Measurements from ENCODE around the gene YWHAB.
"Not testable (repeated sequence)": the region's sequence is repeated elsewhere in the genome, so short reads cannot be mapped to it uniquely, and the experiment has no call there.

The YWHAB gene

GRCh38 chr20:44885392-44886265 is at the start of gene YWHAB:
YWHAB (plus strand) TSS chr20:44885705; CDS start chr20:44901534, 15,829 bp downstream.
- FAIRE-seq: no peak

GRCh38 chr20:44836601-44837120 is 48.8 kb upstream of the YWHAB start:
- no peak for FAIRE-seq

DNA sequence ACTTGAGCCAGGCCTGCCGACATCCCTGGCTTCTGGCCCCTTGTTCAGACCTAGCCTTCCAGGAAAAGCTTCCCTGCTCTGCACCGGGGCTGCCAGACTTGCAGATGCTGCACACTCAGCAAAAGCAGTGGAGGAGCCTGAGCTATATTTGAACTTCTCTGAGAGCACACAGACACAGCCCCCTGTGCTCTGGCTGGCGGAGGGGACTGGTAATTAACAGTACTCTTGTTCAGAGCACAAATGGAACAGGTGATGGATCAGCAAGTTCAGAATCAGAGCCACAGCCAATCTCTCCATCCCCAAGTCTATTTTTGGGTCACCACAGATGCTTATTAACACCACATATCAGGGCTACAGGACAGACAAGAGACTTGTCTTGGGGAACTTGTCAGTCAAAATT is 47.6 kb upstream of the YWHAB start:
- no peak for FAIRE-seq

DNA sequence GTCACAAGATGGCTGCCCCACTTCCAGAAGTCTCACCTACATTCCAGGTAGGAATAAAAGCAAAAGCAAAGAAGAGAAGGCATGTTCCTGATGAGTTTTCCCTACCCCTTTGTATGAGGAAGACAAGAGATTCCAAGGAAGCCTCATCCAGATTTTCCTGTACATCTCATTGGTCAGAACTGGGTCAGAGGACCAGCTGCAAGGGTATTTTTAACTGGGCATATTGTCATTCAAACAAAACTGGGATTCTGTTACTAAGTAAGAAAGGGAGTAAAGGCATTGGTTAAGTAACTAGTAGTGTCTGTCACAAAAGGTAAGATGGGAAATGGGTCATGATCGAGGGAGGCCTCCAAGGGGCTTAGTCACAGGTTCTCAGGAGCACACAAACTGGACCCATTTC is 47.0 kb upstream of the YWHAB start:
- FAIRE-seq: no peak

- no peak for FAIRE-seq
These were observed 46.0 kb upstream of the YWHAB start for GRCh38 chr20:44839481-44839880.

- no peak for FAIRE-seq
These were observed 44.7 kb upstream of the YWHAB start for GRCh38 chr20:44840826-44841225.

GRCh38 chr20:44841955-44842354 is 43.5 kb upstream of the YWHAB start:
- FAIRE-seq: no peak

DNA sequence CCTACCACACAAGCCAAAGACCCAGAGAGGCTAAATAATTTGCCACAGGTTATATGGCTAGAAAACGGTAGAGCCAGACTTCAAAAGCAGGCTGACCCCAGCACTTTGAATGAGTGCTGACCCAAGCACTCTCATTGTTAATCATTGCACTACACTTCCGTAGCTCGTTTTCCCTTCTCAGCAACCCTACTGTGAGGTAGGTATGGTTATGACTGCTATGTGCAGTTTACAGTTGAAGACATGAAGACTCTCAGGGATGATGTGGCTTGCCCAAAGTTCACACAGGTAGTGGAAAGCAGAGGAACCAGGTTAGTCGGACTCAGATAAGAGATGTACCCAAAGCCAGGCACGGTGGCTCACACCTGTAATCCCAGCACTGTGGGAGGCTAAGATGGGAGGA is 41.6 kb upstream of the YWHAB start:
- FAIRE-seq: no peak

DNA sequence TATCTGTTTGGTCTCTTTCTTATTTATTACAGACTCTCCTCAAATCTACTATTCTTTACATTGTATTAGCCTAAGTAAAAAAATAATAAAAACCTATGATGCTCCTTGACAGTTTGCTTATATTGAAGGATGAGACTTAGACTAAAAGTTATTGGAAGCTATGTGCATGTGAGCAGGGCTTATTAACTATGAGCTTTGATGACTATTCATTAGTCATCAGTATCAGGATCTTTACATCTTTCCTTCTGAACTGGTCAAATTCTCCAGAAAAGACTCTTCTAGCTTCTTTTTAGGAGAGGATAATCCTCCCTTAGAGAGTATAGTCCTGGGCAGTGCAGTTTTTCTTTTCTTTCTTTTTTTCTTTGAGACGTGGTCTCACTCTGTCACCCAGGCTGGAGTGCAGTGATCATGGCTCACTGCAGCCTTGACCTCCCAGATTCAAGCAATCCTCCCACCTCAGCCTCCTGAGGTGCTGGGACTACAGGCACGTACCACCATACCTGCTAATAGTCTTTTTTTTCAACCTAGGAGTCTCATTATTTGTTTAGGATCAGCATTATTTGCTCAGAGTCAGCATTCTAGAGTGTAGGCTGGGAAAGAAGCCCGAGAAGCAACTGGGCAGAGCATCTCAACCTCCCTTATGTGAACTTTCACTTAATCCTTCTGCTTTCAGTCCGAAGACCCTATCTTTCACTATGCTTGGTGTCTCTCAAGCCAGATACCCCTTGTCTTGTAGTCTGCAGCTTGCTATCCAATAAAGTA is 37.1 kb upstream of the YWHAB start:
- FAIRE-seq: no peak

- FAIRE-seq: no peak
These were observed 35.8 kb upstream of the YWHAB start for GRCh38 chr20:44849703-44850102.

DNA sequence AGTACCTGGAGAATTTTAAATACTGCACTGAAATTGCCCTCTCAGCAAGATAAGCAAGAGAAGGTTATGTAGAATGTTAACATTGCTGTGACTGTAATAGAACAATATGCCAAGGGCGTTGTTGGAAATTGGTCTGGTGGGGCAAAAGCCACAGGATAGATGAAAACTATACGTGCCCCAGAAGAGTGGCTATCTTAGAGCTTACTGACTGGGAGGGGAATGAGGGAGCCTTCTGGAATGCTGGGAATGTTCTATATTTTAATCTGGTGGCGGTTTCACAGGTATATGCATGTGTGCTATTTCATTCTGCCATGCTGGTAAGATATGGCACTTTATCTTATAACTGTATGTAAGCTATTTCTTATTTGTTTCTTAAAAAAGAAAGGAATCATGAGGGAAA is 35.2 kb upstream of the YWHAB start:
- FAIRE-seq: no peak

DNA sequence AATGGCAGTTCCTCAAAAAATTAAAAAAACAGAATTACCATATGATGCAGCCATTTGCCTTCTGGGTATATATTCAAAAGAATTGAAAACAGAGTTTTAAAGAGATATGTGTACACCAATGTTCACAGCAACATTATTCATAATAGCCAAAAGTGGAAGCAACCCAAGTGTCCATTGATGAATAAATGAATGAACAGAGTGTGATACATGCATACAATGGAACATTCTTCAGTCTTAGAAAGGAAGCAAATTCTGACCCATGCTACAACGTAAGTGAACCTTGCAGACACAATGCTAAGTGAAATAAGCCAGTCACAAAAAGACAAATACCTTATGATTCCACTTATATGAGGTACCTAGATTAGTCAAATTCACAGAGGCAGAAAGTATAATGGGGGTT is 34.7 kb upstream of the YWHAB start:
- no peak for FAIRE-seq

DNA sequence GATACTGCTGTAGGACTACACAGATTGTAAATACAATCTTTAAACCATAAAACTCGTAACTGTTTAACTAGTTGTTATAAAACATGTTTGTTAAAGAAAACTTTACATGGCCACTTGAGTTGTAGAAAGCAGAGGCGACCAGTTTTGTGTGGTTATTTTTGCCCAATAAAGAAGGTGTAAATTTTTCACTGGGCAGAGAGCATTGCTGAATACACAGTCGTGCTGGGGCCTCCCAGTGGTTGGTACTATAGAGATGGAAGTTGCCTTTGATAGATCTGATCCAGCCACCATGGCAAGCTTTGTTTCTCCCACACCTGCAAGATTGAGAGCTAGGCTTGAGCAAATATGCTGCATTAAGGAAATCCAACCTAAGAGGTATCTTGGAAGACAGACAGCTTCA is 34.0 kb upstream of the YWHAB start:
- no peak for FAIRE-seq

DNA sequence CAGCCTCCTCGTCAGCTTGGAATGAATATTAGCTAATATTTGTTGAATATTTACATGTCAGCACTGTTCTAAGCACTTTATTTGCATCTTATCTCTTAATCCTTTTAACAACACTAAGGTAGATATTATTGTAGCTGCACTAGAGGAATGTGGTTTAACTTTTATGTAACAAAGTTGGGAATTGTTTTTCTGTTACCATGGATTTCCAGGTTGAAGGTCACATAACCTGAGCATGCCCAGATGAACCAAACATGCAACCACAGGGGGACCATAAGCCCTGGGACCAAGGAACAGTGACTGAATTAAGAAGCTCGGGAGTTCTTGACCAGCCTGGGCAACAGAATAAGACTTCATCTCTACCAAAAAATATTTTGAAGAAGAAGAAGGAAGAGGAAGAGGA is 29.1 kb upstream of the YWHAB start:
- FAIRE-seq: no peak

GRCh38 chr20:44856856-44857448 is 28.6 kb upstream of the YWHAB start:
- FAIRE-seq: no peak

GRCh38 chr20:44858606-44859360 is 26.7 kb upstream of the YWHAB start:
- no peak for FAIRE-seq

GRCh38 chr20:44861531-44862006 is 23.9 kb upstream of the YWHAB start:
- FAIRE-seq: no peak

- no peak for FAIRE-seq
These were observed 23.2 kb upstream of the YWHAB start for GRCh38 chr20:44862286-44862685.

GRCh38 chr20:44863365-44864084 is 22.0 kb upstream of the YWHAB start:
- not testable (repeated sequence) for FAIRE-seq

DNA sequence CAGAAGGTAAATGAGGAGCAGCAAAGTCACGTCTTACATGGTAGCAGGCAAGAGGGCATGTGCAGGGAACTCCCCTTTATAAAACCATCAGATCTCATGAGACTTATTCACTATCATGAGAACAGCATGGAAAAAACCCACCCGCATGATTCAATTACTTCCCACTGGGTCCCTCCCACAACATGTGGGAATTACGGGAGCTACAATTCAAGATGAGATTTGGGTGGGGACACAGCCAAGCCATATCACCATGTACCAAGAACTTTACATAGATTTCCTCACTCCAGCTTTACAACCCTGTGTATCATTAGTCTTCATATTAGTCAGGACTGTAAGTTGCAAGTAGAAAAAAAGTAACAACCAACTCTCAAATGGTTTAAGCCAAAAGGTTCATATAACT is 21.0 kb upstream of the YWHAB start:
- not testable (repeated sequence) for FAIRE-seq

DNA sequence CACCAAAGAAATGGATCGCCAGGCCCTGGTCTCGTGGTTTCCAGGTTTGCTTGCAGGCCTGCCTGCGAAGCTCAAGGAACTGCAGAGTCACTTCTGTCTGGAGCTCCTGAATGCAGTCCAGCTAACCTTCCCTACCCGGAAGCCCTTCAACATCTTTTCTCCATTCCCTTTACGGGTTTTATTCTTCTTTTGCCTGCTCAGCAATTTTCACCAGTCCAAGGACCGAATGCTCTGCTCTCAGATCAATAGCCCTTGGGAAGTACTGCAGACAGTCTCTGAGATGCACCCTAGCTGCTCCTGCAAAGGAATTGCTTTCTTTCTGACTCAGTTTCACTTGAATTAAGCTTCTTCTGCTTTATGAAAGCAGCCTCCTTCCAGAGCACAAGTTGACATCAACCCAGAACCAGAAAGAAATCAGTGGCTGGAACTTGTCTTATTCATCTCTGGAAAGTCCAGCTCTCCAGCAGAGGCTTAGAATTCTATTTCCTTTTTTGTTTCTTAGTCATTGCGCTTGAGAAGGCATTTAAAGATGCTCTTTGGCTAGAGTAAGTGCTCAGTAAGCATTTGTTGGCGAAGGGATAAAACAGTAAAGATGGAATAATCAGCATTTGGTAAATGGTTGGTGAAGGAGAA is 18.7 kb upstream of the YWHAB start:
- no peak for FAIRE-seq
